B cell (primary cell): ENCODE data around the gene CACNB2. TPM values are rescaled to one million over a fixed set of nuclear protein-coding genes. Genes with fewer than 3 reads are reported as not detected.

Experiments used
- ATAC-seq: fragments of 200-7000 bp; cut with Tn5 transposase; one replicate; pipeline ENCODE4 v1.10.0; 2021; ENCODE audit warnings: low read depth, mild to moderate bottlenecking, moderate number of reproducible peaks, moderate library complexity
- CTCF ChIA-PET: fragments of 350-600 bp; sonication (Branson Sonifier 250); formaldehyde crosslinking; loops from one replicate; lab custom pipeline; 2021; ENCODE audit warnings: antibody characterized with exemption, inconsistent platforms; lab: Charles Lee
- POLR2A ChIA-PET: fragments of 350-600 bp; sonication (Branson Sonifier 250); formaldehyde crosslinking; loops from one replicate; lab custom pipeline; 2021; ENCODE audit warnings: antibody characterized with exemption; lab: Charles Lee
- DNase-seq: peaks from one replicate; pipeline ENCODE4 v3.0.0; 2013
- H2AFZ ChIP-seq: 2 replicates; pipeline ENCODE4 v1.6.1; 2012; ENCODE audit warnings: mild to moderate bottlenecking, low read depth, low read length; ENCODE audit not compliant: insufficient read depth, poor library complexity, severe bottlenecking
- H3K27ac ChIP-seq, 2 donors: 1 replicate in 1 of 2; 2 replicates in 1 of 2; pipeline ENCODE4 v1.5.1; 2012 to 2013; ENCODE audit warnings: low read length in 2 of 2, mild to moderate bottlenecking in 2 of 2, moderate library complexity in 1 of 2
- H3K27me3 ChIP-seq, 4 experiments: fragments of 200-600 bp in 1 of 4; sonication (generic) in 1 of 4; replicated peaks in 1 of 4; 1 replicate in 2 of 4; 2 replicates in 2 of 4; pipeline versions ENCODE4 v1.6.1 to v1.7.0; 2013 to 2016; ENCODE audit warnings: low read length in 3 of 4, mild to moderate bottlenecking in 2 of 4, mixed read lengths in 1 of 4, moderate library complexity in 1 of 4; ENCODE audit not compliant: insufficient read depth in 4 of 4, control insufficient read depth in 3 of 4; ENCODE audit errors: control extremely low read depth in 1 of 4
- H3K36me3 ChIP-seq, 2 experiments: replicated peaks in 1 of 2; 1 replicate in 1 of 2; 2 replicates in 1 of 2; pipeline versions ENCODE4 v1.6.1 to v1.7.1; 2013; ENCODE audit warnings: low read length in 1 of 2; ENCODE audit not compliant: insufficient read depth in 2 of 2, control insufficient read depth in 1 of 2; ENCODE audit errors: control extremely low read depth in 1 of 2, extremely low read depth in 1 of 2
- H3K4me1 ChIP-seq, 2 donors: fragments of 200-600 bp in 1 of 2; sonication (generic) in 1 of 2; 1 replicate in 1 of 2; 2 replicates in 1 of 2; pipeline versions ENCODE4 v1.5.1 to v1.6.1; 2013 to 2017; ENCODE audit warnings: low read length in 2 of 2; ENCODE audit not compliant: control insufficient read depth in 2 of 2, insufficient read depth in 2 of 2
- H3K4me2 ChIP-seq: replicated peaks from 2 replicates; pipeline ENCODE3; 2012; ENCODE audit warnings: mild to moderate bottlenecking, low read depth, low read length; ENCODE audit not compliant: poor library complexity, severe bottlenecking
- H3K4me3 ChIP-seq, 5 experiments: fragments of 200-600 bp in 1 of 5; sonication (generic) in 1 of 5; 1 replicate in 3 of 5; 2 replicates in 2 of 5; pipeline versions ENCODE4 v1.5.1 to v1.7.0; 2011 to 2016; ENCODE audit warnings: low read length in 4 of 5, mild to moderate bottlenecking in 4 of 5, low read depth in 2 of 5, control low read depth in 1 of 5, moderate library complexity in 1 of 5; ENCODE audit not compliant: insufficient read depth in 1 of 5; ENCODE audit errors: control extremely low read depth in 1 of 5, extremely low read depth in 1 of 5
- H3K79me2 ChIP-seq: fragments of 200-600 bp; sonication (generic); one replicate; pipeline ENCODE4 v1.6.0; 2016; ENCODE audit warnings: low read length; ENCODE audit not compliant: control insufficient read depth, insufficient read depth
- H3K9ac ChIP-seq: fragments of 200-600 bp; sonication (generic); 2 replicates; pipeline ENCODE4 v1.6.1; 2017; ENCODE audit warnings: mild to moderate bottlenecking, low read length, moderate library complexity
- H3K9me3 ChIP-seq, 3 donors: one replicate each; pipeline versions ENCODE4 v1.6.1 to v1.7.1; 2013; ENCODE audit warnings: low read length in 2 of 3; ENCODE audit not compliant: control insufficient read depth in 2 of 3, insufficient read depth in 1 of 3; ENCODE audit errors: control extremely low read depth in 1 of 3
- H4K20me1 ChIP-seq: 2 replicates; pipeline ENCODE4 v1.6.0; 2012; ENCODE audit warnings: mild to moderate bottlenecking, low read length; ENCODE audit not compliant: insufficient read depth, control insufficient read depth, poor library complexity, severe bottlenecking
- H3K27ac Mint-ChIP-seq: one replicate; pipeline ENCODE4 v1.8.0; 2021; ENCODE audit warnings: mixed read lengths
- H3K27me3 Mint-ChIP-seq: one replicate; pipeline ENCODE4 v1.8.0; 2021; ENCODE audit warnings: mixed read lengths
- H3K4me1 Mint-ChIP-seq: one replicate; pipeline ENCODE4 v1.8.0; 2021; ENCODE audit warnings: mixed read lengths
- H3K4me3 Mint-ChIP-seq: one replicate; pipeline ENCODE4 v1.8.0; 2021; ENCODE audit warnings: mixed read lengths
- H3K9me3 Mint-ChIP-seq: one replicate; pipeline ENCODE4 v1.8.0; 2022; ENCODE audit warnings: mixed read lengths; ENCODE audit not compliant: insufficient read depth
- CTCF ChIP-seq: fragments of 200-600 bp; IDR thresholded peaks from one replicate; pipeline ENCODE4 v1.8.0; 2022; ENCODE audit warnings: antibody characterized with exemption, mild to moderate bottlenecking
- EZH2 ChIP-seq: IDR thresholded peaks from 2 replicates; pipeline ENCODE4 v1.6.1; 2012; ENCODE audit warnings: borderline replicate concordance, low read depth, mild to moderate bottlenecking, moderate library complexity, low read length; ENCODE audit not compliant: insufficient read depth, poor library complexity, severe bottlenecking
- WGBS: methylation state at CpG from one replicate; pipeline ENCODE4 v1.1.5; 2013; ENCODE audit warnings: missing lambda C conversion rate; ENCODE audit not compliant: insufficient coverage; 5-methylcytosine and 5-hydroxymethylcytosine counted together
- intact Hi-C: fragments of 100-400 bp; cut with micrococcal nuclease; formaldehyde crosslinking; loops from one replicate; pipeline ENCODE4 v1.10.0; 2022
- polyA plus RNA-seq: library from polyadenylated mRNA; depleted of rRNA; stranded (reverse); fragments of >200 nt; gene quantifications from 2 replicates; pipeline ENCODE4 v1.2.3, GENCODE V29; 2012
- total RNA-seq, 2 donors: library from RNA; stranded (reverse); fragments of 120-200 nt in 1 of 2; gene quantifications; 1 replicate in 1 of 2; 2 replicates in 1 of 2; pipeline versions ENCODE4 v1.2.3 to v1.2.4, GENCODE V29; 2013 to 2022

The CACNB2 gene
- total and polyA plus RNA-seq, 2 donors (not counting 1 experiment from before 2014, with no cell fraction given): not detected

- H3K36me3 ChIP-seq: no peaks in the 10 kb centered on the region
- no peaks in the 10 kb centered on the region for H4K20me1 ChIP-seq
- DNase-seq: no peak
- no CpG with 5 or more reads among the region's 2 CpGs for WGBS
- no peaks in the 10 kb centered on the region for H3K27me3 ChIP-seq
- H3K79me2 ChIP-seq: no peaks in the 10 kb centered on the region
- H3K9me3 Mint-ChIP-seq: no peaks in the 10 kb centered on the region
- CTCF ChIA-PET: no interaction called here
- ATAC-seq: no peak
- H3K9ac ChIP-seq: no peak overlapping the region
- H2AFZ ChIP-seq: no peak overlapping the region
- no peak overlapping the region for H3K27ac Mint-ChIP-seq
- H3K4me2 ChIP-seq: no peak overlapping the region
- H3K9me3 ChIP-seq: no peaks in the 10 kb centered on the region
- no peaks in the 10 kb centered on the region for H3K4me1 ChIP-seq
- H3K27ac ChIP-seq: no peak overlapping the region
- TF ChIP-seq EZH2 (no peak), CTCF (no peak)
- H3K27me3 Mint-ChIP-seq: peaks cover 4% of the 10 kb centered on the region
- H3K4me1 Mint-ChIP-seq: no peaks in the 10 kb centered on the region
- H3K4me3 Mint-ChIP-seq: no peak overlapping the region
- no peak overlapping the region for H3K4me3 ChIP-seq
- POLR2A ChIA-PET: no interaction called here
- intact Hi-C loops: no loop called here
Measured at GRCh38 chr10:18209241-18209640, 69.0 kb downstream of the CACNB2 start.

GRCh38 chr10:18210711-18211110 is 70.5 kb downstream of the CACNB2 start:
- no peak overlapping the region for H2AFZ ChIP-seq
- H3K9ac ChIP-seq: no peak overlapping the region
- Mint-ChIP-seq H3K27me3 (peaks cover 7% of the 10 kb centered on the region), H3K4me3 (no peak overlapping the region), H3K9me3 (no peaks in the 10 kb centered on the region), H3K4me1 (no peaks in the 10 kb centered on the region), H3K27ac (no peak overlapping the region)
- POLR2A ChIA-PET: no interaction called here
- ATAC-seq: no peak
- H3K4me3 ChIP-seq: no peak overlapping the region
- no peak for TF ChIP-seq CTCF
- no peak for TF ChIP-seq EZH2
- no peaks in the 10 kb centered on the region for H3K79me2 ChIP-seq
- no peaks in the 10 kb centered on the region for H4K20me1 ChIP-seq
- DNase-seq: no peak
- H3K36me3 ChIP-seq: no peaks in the 10 kb centered on the region
- intact Hi-C loops: no loop called here
- no peaks in the 10 kb centered on the region for H3K4me1 ChIP-seq
- WGBS: no CpG with 5 or more reads among the region's 2 CpGs
- H3K27me3 ChIP-seq: no peaks in the 10 kb centered on the region
- no peak overlapping the region for H3K27ac ChIP-seq
- CTCF ChIA-PET: no interaction called here
- H3K4me2 ChIP-seq: no peak overlapping the region
- no peaks in the 10 kb centered on the region for H3K9me3 ChIP-seq
